ENCODE measurements around the gene TNFAIP2. TPM values are rescaled to one million over a fixed set of nuclear protein-coding genes. Genes with fewer than 3 reads are reported as not detected.
A peak's percentile ranks its signal among the peaks of the same experiment; 100 is the strongest.

The TNFAIP2 gene
- total RNA-seq, 1 donor from 2014 or later, result 21.9 TPM

DNA sequence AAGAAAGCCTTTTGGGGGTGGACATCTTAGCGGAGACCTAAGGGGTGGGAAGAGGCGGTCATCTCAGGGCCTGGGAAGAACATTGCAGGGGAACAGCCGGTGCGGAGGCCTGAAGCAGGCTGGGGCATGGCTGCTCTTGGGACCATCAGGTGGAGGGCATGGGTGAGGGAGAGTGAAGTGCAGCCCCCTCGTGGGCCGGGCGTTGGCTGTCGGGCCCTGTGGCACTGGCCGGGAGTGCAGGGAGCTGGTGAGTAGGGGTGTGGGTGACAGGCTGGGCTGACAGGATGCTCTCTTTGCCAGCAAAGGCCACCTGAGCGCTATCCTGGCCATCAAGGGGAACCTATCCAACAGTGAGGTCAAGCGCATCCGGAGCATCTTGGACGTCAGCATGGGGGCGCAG is 11.7 kb downstream of the TNFAIP2 start:
- Histone ChIP-seq H3K27me3 (ENCODE audit: control insufficient read depth in 3 of 3, insufficient read depth in 3 of 3, low read length in 3 of 3) (no peaks in the 10 kb centered on the region), H3K9ac (ENCODE audit: low read depth in 1 of 3, low read length in 3 of 3) (no peak overlapping the region), H3K27ac (ENCODE audit: low read depth, low read length) (no peak overlapping the region), H3K9me3 (ENCODE audit: control insufficient read depth in 3 of 3, low read length in 3 of 3) (no peaks in the 10 kb centered on the region), H3K36me3 (ENCODE audit: control insufficient read depth in 3 of 3, insufficient read depth in 3 of 3, low read length in 3 of 3) (peaks cover 37 to 45% (median 45%) of the 10 kb centered on the region in 3 donors), H3K4me1 (ENCODE audit: control insufficient read depth in 3 of 3, insufficient read depth in 3 of 3, low read length in 3 of 3) (peaks cover 0 to 24% (median 15%) of the 10 kb centered on the region in 3 donors), H3K4me3 (ENCODE audit: low read length in 3 of 3) (no peak overlapping the region)

DNA sequence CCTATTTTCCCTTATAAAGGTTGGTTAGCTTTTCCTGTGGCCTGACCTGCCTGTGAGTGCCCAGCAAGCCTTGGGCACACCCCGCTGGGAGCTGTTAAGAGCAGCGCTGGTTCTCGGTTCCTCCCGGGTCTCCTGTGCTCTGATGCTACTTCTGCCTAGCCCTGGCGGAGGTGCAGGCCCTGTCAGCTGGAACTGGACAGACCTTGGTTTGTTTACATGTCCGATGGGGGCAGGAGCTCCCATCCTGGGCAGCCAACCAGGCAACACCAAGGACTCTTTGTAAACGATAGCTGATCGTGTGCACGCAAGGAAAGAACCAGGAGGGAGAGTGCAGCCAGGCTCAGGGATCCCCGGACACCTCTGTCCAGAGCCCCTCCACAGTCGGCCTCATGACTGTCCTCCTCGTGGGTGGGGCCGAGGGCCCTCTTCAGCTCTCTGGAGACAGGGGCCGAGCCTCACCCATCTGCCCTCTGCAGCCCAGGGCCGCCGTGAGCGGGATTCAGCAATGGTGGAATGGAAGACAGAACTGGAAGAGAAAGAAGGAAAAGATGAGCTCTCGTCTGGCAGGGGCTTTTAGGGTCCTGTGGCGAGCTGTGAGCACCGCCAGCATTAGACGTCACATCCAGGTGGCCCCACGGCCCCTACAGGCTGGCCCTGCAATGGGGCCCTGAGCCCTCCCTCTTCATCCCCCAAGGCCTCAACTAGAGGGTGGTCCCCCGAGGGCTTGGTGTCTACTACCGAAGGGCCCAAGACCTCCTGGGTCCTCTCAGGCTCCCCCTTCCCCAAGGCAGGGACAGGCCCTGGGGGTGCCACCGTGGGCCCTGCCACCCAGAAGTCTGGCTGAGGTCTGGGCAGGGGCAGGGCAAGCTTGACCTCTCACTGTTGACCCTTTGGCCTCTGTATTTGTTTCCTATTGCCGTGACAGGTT is 12.3 kb downstream of the TNFAIP2 start:
- Histone ChIP-seq H3K36me3 (ENCODE audit: control insufficient read depth in 3 of 3, insufficient read depth in 3 of 3, low read length in 3 of 3) (peaks cover 37 to 40% (median 38%) of the 10 kb centered on the region in 3 donors), H3K4me3 (ENCODE audit: low read length in 3 of 3) (no peak overlapping the region), H3K9ac (ENCODE audit: low read depth in 1 of 3, low read length in 3 of 3) (peak overlapping the region in 1 of 3 donors; percentile 45), H3K27me3 (ENCODE audit: control insufficient read depth in 3 of 3, insufficient read depth in 3 of 3, low read length in 3 of 3) (no peaks in the 10 kb centered on the region), H3K4me1 (ENCODE audit: control insufficient read depth in 3 of 3, insufficient read depth in 3 of 3, low read length in 3 of 3) (peaks cover 0 to 22% (median 11%) of the 10 kb centered on the region in 3 donors), H3K27ac (ENCODE audit: low read depth, low read length) (no peak overlapping the region), H3K9me3 (ENCODE audit: control insufficient read depth in 3 of 3, low read length in 3 of 3) (no peaks in the 10 kb centered on the region)

DNA sequence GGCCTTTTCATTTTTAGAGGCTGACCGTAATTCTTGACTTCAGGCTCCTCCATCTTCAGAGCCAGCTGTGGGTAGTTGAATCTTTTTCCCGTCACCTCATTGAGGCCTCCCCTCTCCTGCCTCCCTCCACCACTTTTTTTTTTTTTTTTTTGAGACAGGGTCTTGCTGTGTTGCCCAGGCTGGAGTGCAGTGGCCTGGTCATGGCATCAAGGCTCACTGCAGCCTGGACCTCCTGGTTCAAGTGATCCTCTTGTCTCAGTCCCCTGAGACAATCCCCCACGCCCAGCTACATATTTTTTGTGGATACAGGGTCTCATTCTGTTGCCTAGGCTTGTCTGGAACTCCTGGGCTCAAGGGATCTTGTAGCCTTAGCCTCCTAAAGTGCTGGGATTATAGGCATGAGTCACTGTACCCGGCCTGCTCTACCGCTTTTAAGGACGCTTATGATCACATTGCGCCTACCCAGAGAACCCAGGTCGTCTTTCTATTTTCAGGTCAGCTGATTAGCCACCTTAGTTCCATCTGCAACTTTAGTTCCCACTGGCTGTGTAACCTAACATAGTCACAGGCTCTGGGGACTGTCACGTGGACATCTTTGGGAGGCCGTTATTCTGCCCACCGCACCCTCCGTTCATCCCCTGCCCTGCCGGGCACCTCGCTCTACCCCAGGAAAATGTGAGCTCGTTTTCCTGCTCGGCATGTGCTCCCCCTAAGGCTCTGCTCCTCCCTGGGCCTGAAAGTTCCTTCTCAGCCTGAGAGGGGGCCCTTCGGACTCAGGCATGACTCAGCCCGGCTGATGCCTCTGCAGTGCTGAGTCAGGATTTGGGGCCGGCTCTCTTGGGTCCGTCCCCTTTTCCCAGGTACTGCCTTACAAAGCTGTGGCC is 13.4 kb downstream of the TNFAIP2 start:
- Histone ChIP-seq H3K27me3 (ENCODE audit: control insufficient read depth in 3 of 3, insufficient read depth in 3 of 3, low read length in 3 of 3) (peaks cover 0 to 4% (median 0%) of the 10 kb centered on the region in 3 donors), H3K9me3 (ENCODE audit: control insufficient read depth in 3 of 3, low read length in 3 of 3) (no peaks in the 10 kb centered on the region), H3K4me3 (ENCODE audit: low read length in 3 of 3) (no peak overlapping the region), H3K36me3 (ENCODE audit: control insufficient read depth in 3 of 3, insufficient read depth in 3 of 3, low read length in 3 of 3) (peaks cover 28 to 32% (median 30%) of the 10 kb centered on the region in 3 donors), H3K9ac (ENCODE audit: low read depth in 1 of 3, low read length in 3 of 3) (peak overlapping the region in 2 of 3 donors; percentile 51 to 55), H3K27ac (ENCODE audit: low read depth, low read length) (peak overlapping the region; percentile 57), H3K4me1 (ENCODE audit: control insufficient read depth in 3 of 3, insufficient read depth in 3 of 3, low read length in 3 of 3) (peaks cover 5 to 19% (median 14%) of the 10 kb centered on the region in 3 donors)

DNA sequence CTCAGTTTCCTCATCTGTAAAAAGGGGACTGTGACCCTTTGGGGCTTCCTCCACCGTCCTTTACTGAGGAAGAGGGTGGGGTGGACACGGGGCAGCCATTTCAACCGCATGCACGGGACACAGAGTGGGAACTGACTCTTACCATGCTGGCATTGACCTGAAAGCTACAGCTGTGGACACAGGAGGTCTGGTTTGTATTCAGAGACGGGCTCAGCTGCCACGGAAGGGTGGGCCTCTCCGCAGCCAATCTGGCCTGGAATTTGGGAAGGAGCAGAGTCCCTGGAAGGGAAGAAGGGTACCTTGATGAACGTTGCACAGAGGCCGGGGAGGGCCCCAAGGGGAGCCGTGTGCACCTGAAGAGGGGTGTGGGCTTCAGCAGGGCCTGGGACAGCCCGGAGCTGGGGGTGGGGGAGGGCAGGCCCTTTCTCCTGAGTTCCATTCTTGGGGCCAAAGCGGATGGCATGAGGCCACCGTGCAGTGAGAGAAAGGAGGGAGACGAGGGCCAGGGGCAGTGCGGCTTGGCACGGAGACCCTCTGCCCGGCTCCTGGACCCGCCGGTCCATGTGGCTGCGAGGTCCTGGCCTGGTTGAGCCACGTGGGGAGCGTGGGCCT is 14.5 kb downstream of the TNFAIP2 start:
- no peak overlapping the region for H3K27ac ChIP-seq (ENCODE audit: low read depth, low read length)

DNA sequence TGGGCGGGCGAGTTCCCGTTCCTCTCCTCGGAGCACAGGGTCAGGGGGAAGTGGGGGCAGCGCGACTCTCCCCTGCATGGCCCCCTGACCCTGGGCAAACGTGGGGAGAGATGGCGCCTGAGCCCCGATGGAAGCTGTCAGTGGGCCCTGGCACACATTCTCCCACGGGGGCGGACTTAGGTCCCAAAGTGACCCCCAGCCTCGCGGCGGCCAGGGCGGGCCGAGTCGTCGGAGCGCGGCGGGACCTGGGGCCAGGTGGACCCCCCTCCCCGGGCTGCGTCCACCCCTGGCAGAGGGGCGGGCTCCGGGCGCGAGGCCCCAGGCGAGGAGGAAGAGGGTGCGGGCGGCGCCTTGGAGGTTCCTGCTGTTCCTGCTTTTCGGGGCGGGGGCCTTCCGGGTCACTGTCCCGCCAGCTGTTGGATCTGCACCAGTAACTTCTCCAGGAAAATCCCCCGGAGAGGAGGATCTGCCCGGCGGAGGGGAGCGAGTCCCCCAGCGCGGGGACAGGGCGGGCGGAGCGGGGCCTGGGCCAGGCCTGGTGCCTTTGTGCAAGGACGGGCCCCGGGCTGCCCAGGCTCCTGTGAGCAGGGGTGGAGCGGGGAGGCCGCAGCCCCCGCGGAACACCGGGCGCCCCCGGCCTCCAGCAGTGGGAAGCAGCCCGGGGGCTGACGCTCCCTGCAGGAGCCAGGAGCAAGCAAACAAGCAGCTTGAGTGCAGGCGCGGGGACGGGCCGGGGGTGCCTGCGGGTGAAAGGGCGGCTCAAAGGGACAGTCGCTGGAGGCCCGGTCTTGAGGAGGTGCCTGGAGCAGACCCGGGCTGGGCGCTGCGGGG is 15.3 kb downstream of the TNFAIP2 start:
- Histone ChIP-seq H3K4me3 (ENCODE audit: low read length in 3 of 3) (no peak overlapping the region), H3K4me1 (ENCODE audit: control insufficient read depth in 3 of 3, insufficient read depth in 3 of 3, low read length in 3 of 3) (peaks cover 5 to 19% (median 17%) of the 10 kb centered on the region in 3 donors), H3K27me3 (ENCODE audit: control insufficient read depth in 3 of 3, insufficient read depth in 3 of 3, low read length in 3 of 3) (peaks cover 2 to 15% (median 3%) of the 10 kb centered on the region in 3 donors), H3K36me3 (ENCODE audit: control insufficient read depth in 3 of 3, insufficient read depth in 3 of 3, low read length in 3 of 3) (peaks cover 16 to 17% (median 17%) of the 10 kb centered on the region in 3 donors), H3K27ac (ENCODE audit: low read depth, low read length) (no peak overlapping the region), H3K9ac (ENCODE audit: low read depth in 1 of 3, low read length in 3 of 3) (peak overlapping the region in 1 of 3 donors; percentile 40), H3K9me3 (ENCODE audit: control insufficient read depth in 3 of 3, low read length in 3 of 3) (no peaks in the 10 kb centered on the region)

More for the DNA sequence above, 14.5 kb downstream of the TNFAIP2 start:
- H3K9ac ChIP-seq (ENCODE audit: low read depth in 1 of 3, low read length in 3 of 3), result no peak overlapping the region
- peaks cover 0 to 10% (median 2%) of the 10 kb centered on the region in 3 donors for H3K27me3 ChIP-seq (ENCODE audit: control insufficient read depth in 3 of 3, insufficient read depth in 3 of 3, low read length in 3 of 3)
- peaks cover 5 to 19% (median 17%) of the 10 kb centered on the region in 3 donors for H3K4me1 ChIP-seq (ENCODE audit: control insufficient read depth in 3 of 3, insufficient read depth in 3 of 3, low read length in 3 of 3)
- H3K36me3 ChIP-seq (ENCODE audit: control insufficient read depth in 3 of 3, insufficient read depth in 3 of 3, low read length in 3 of 3), result peaks cover 23 to 25% (median 24%) of the 10 kb centered on the region in 3 donors
- H3K9me3 ChIP-seq (ENCODE audit: control insufficient read depth in 3 of 3, low read length in 3 of 3), result no peaks in the 10 kb centered on the region
- no peak overlapping the region for H3K4me3 ChIP-seq (ENCODE audit: low read length in 3 of 3)

DNA sequence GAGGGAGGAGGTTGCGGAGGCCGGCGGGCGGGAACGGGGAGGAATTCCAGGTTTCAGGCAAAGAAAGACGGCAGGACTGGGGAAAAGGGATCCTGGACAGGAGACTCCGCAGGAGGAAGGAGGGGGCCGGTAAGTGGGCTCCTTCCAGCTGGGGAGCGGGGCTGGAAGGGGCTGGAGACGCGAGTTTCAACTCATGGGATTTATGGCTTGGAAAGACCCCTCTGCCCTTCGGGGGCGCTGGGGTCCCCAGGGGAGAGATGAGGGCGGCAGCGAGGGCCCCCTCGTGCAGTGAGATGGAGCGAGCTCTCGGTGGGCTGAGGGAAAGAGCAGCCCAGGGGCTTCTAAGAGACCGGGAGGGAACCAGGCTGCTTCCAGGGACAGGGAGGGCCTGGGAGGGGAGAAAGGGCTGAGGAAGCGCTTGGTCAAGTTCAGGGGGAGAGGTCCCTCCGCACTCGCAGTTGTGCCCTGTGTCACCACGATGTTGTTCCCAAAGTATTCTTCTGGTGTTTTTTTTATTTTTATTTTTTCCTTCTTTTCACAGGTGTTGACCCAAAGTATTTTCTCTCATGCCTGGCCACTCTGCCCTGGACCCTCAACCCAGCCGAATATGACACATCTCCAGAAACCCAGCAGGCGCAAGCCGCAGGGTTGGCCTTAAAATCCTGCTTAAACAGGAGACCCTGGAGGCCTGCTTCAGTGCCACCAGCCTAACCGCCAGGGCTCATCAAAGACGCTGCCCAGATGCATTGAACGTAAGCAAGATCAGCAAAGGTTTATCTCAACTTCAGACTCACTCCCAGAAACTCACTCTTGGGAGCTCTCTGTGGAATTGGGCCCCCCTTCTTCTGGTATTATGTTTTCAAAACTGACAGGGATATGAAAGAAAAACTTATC is 16.1 kb downstream of the TNFAIP2 start:
- Histone ChIP-seq H3K36me3 (ENCODE audit: control insufficient read depth in 3 of 3, insufficient read depth in 3 of 3, low read length in 3 of 3) (peaks cover 10 to 11% (median 10%) of the 10 kb centered on the region in 3 donors), H3K9ac (ENCODE audit: low read depth in 1 of 3, low read length in 3 of 3) (peak overlapping the region in 1 of 3 donors; percentile 40), H3K4me1 (ENCODE audit: control insufficient read depth in 3 of 3, insufficient read depth in 3 of 3, low read length in 3 of 3) (peaks cover 5 to 19% (median 17%) of the 10 kb centered on the region in 3 donors), H3K4me3 (ENCODE audit: low read length in 3 of 3) (no peak overlapping the region), H3K9me3 (ENCODE audit: control insufficient read depth in 3 of 3, low read length in 3 of 3) (no peaks in the 10 kb centered on the region), H3K27ac (ENCODE audit: low read depth, low read length) (no peak overlapping the region), H3K27me3 (ENCODE audit: control insufficient read depth in 3 of 3, insufficient read depth in 3 of 3, low read length in 3 of 3) (peaks cover 2 to 15% (median 3%) of the 10 kb centered on the region in 3 donors)

DNA sequence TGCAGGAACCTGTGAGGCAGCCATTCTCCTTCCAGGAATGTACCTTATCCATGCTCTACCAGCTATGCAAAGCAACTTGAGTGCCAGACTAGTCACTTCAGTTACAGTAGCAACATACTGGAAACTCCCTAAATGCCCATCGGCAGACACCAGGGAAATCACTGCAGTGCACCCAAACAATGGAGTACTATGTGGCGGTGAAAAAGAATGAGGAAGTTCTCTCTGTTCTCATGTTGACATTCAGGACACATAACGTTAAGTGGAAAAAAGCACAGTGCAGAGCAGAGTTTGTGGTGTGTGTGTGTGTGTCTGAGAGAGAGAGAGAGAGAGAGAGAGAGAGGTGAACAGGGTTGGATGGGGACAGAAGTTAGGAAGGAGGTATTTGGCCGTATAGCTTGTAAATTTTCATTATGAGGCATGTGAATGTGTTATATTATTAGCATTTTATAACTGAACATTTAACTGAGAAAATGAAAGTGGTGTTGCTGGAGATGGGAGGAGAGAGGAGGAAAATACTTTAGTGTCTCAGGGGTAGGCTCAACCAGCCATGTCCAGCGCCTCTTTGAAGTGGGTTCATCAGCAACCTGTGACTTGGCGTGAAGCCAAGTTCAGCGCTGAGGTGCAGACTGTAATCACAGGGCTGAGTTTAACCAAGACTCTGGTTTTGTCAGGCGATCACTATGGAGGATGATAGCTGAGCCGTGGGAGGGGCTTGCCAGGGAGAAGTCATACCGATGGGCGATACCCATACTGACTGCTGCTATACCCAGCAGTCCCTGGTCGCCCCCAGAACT is 17.3 kb downstream of the TNFAIP2 start:
- peaks cover 2 to 15% (median 3%) of the 10 kb centered on the region in 3 donors for H3K27me3 ChIP-seq (ENCODE audit: control insufficient read depth in 3 of 3, insufficient read depth in 3 of 3, low read length in 3 of 3)
- H3K9me3 ChIP-seq (ENCODE audit: control insufficient read depth in 3 of 3, low read length in 3 of 3), result no peaks in the 10 kb centered on the region
- no peak overlapping the region for H3K9ac ChIP-seq (ENCODE audit: low read depth in 1 of 3, low read length in 3 of 3)
- H3K4me3 ChIP-seq (ENCODE audit: low read length in 3 of 3), result no peak overlapping the region
- H3K27ac ChIP-seq (ENCODE audit: low read depth, low read length), result no peak overlapping the region
- peaks cover 5 to 19% (median 17%) of the 10 kb centered on the region in 3 donors for H3K4me1 ChIP-seq (ENCODE audit: control insufficient read depth in 3 of 3, insufficient read depth in 3 of 3, low read length in 3 of 3)
- H3K36me3 ChIP-seq (ENCODE audit: control insufficient read depth in 3 of 3, insufficient read depth in 3 of 3, low read length in 3 of 3), result peaks cover under 1 to 5% (median 5%) of the 10 kb centered on the region in 3 donors
